Measurements from ENCODE around the gene ANKRD63. TPM values are rescaled to one million over a fixed set of nuclear protein-coding genes. Genes with fewer than 3 reads are reported as not detected.

ANKRD63 gene
- total RNA-seq, 1 donor from 2014 or later: not detected

DNA sequence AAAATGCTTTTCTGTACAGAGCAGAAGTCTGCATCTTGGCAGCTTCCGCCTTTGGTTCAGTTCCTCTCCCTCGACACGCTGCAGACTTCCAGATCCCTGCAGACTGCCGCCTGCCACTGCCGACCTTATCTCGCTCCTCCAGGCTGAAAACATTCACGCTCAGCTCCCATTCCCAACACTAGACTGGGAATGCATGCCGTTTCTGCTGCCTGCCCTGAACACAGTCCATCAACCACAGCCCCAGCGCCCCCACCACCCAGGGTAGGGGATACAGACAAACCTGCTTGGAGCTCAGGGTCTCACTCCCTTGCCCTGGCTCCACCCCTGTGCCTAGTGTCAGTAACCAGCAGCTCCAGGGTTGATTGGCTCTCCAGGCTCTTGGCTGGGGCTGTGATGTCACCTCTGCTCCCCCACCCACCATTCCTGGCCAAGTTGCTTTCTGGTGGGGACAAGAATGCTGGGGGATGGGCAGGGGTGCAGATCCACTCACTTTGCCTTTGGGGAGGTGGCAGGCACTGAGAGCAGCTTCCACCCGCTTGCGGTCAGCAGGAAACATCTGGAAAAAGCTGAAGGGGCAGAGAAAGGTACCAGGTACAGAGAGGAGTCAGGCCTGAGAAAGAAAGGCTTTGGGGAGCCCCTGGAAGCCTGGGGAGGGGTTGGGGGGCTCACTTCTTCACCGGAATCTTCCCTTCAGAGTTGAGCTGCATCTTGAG lies 18.8 kb upstream of the ANKRD63 start:
- Histone ChIP-seq H3K36me3 (ENCODE audit: control insufficient read depth, insufficient read depth, low read length) (no peaks in the 10 kb centered on the region), H3K27me3 (ENCODE audit: control insufficient read depth, insufficient read depth, low read length) (peaks cover 34% of the 10 kb centered on the region), H3K4me3 (ENCODE audit: low read depth, low read length) (no peak overlapping the region)
- DNase-seq (ENCODE audit: low read depth): no peak
- TF ChIP-seq, protein P1, sequence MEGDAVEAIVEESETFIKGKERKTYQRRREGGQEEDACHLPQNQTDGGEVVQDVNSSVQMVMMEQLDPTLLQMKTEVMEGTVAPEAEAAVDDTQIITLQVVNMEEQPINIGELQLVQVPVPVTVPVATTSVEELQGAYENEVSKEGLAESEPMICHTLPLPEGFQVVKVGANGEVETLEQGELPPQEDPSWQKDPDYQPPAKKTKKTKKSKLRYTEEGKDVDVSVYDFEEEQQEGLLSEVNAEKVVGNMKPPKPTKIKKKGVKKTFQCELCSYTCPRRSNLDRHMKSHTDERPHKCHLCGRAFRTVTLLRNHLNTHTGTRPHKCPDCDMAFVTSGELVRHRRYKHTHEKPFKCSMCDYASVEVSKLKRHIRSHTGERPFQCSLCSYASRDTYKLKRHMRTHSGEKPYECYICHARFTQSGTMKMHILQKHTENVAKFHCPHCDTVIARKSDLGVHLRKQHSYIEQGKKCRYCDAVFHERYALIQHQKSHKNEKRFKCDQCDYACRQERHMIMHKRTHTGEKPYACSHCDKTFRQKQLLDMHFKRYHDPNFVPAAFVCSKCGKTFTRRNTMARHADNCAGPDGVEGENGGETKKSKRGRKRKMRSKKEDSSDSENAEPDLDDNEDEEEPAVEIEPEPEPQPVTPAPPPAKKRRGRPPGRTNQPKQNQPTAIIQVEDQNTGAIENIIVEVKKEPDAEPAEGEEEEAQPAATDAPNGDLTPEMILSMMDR (IDR thresholded peaks at IDR 0.05; ENCODE audit: insufficient read depth, low read length, poor library complexity, severe bottlenecking): no peak

DNA sequence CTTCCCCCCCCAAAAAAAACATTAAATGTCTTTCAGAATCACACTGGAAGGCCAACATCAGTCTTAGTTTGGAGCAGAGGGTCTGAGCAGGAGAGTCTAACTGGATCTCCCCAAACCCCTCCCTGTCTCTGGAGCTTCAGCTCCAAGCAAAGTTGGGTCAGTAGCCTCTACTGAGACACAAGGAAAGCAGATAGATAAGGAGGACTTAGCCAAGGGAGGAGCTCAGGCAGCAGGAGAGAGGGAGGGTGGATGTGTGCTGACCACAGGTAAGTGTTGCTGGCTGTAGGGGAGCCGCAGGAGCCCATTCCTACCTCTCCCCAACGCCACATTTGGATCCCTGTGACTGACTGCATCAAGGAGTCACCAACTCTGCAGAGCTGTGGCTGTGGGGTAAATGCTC lies 17.9 kb upstream of the ANKRD63 start:
- Histone ChIP-seq H3K36me3 (ENCODE audit: control insufficient read depth, insufficient read depth, low read length) (no peaks in the 10 kb centered on the region), H3K27me3 (ENCODE audit: control insufficient read depth, insufficient read depth, low read length) (peaks cover 35% of the 10 kb centered on the region), H3K4me3 (ENCODE audit: low read depth, low read length) (no peak overlapping the region)
- DNase-seq (ENCODE audit: low read depth): no peak
- TF ChIP-seq, protein P1 (IDR thresholded peaks at IDR 0.05; ENCODE audit: insufficient read depth, low read length, poor library complexity, severe bottlenecking): no peak

DNA sequence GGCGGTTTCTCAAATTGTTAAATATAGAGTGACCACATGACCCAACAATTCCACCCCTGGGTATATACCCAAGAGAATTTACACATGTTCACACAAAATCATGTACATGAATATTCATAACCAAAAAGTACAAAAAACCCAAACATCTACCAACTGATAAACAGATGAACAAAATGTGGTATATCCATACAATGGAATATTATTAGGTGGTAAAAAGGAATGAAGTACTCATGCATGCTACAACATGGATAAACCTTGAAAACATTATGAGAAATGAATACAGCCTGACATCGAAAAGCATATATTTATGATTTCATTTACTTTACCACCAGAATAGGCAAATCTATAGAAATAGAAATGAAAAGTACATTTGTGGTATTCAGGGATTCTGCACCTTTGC lies 17.5 kb upstream of the ANKRD63 start:
- Histone ChIP-seq H3K36me3 (ENCODE audit: control insufficient read depth, insufficient read depth, low read length) (no peaks in the 10 kb centered on the region), H3K27me3 (ENCODE audit: control insufficient read depth, insufficient read depth, low read length) (peaks cover 38% of the 10 kb centered on the region), H3K4me3 (ENCODE audit: low read depth, low read length) (no peak overlapping the region)
- DNase-seq (ENCODE audit: low read depth): no peak
- TF ChIP-seq, protein P1 (IDR thresholded peaks at IDR 0.05; ENCODE audit: insufficient read depth, low read length, poor library complexity, severe bottlenecking): no peak

DNA sequence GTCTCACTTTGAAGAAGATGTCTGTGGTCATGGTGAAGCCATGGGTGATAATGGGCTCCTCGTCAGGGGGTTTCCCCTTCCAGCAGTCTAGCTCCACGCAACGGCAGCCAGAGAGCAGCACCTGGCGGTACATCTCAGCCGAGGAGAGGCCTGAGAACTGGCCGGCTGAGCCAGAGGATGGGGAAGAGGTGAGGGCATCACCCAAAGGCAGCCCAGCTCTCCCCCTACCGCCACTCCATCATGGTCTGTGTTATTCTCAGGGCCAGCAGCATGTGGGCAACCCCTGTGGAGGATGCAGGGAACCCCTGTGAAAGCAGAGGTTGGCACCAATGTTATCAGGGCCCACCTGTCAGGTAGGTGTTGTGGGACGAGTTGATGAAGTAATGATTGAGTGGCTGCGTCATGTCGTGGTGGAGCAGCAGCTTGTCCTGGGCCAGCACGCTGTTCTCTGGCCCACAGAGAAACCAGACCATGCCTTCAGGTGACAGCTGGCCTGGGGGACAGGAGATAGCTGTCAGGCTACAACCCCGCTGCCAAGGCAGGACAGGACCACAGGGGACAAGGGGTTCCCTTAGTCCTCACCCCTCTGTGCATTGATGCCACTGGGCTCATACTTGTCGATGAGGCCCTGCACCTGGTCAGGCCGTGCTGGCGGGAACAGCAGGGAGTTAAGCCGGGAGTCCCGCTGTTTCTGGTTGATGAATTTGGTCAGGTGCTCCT lies 15.5 kb upstream of the ANKRD63 start:
- TF ChIP-seq, protein P1 (IDR thresholded peaks at IDR 0.05; ENCODE audit: insufficient read depth, low read length, poor library complexity, severe bottlenecking): no peak
- H3K27me3 ChIP-seq (ENCODE audit: control insufficient read depth, insufficient read depth, low read length): peaks cover 52% of the 10 kb centered on the region
- no peak overlapping the region for H3K4me3 ChIP-seq (ENCODE audit: low read depth, low read length)
- DNase-seq (ENCODE audit: low read depth): no peak
- no peaks in the 10 kb centered on the region for H3K36me3 ChIP-seq (ENCODE audit: control insufficient read depth, insufficient read depth, low read length)

DNA sequence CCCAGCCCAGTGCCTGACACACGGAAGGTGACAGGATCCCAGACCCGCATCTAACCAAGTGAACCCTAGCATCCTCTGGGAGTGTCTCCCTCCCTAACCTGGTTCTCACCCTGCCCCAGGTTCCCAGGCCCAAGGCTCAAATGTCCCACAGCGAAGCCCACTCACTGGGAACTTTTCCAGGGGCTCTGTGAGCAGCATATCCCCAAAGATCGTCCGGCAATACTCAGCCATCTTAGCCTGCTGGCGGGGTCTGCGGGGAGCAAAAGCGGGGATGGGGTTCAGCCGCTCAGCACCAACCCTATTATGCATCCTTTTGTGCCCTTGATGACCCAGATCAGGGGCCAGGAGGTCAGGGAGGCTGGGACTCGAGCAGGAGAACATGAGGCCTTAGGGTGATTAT lies 14.5 kb upstream of the ANKRD63 start:
- H3K36me3 ChIP-seq (ENCODE audit: control insufficient read depth, insufficient read depth, low read length): no peaks in the 10 kb centered on the region
- no peak for DNase-seq (ENCODE audit: low read depth)
- TF ChIP-seq, protein P1 (IDR thresholded peaks at IDR 0.05; ENCODE audit: insufficient read depth, low read length, poor library complexity, severe bottlenecking): no peak
- H3K4me3 ChIP-seq (ENCODE audit: low read depth, low read length): no peak overlapping the region
- peaks cover 52% of the 10 kb centered on the region for H3K27me3 ChIP-seq (ENCODE audit: control insufficient read depth, insufficient read depth, low read length)

Data from kidney epithelial cell (primary cell).